ENCODE measurements around the gene NPHP4. TPM values are rescaled to one million over a fixed set of nuclear protein-coding genes. Genes with fewer than 3 reads are reported as not detected.

NPHP4 gene
- total and polyA plus RNA-seq, 10 of the 15 experiments (the other 5 are each of a cell fraction or from before 2014, with no cell fraction given), result 0.16 to 10.5 (median 3.1) TPM

DNA sequence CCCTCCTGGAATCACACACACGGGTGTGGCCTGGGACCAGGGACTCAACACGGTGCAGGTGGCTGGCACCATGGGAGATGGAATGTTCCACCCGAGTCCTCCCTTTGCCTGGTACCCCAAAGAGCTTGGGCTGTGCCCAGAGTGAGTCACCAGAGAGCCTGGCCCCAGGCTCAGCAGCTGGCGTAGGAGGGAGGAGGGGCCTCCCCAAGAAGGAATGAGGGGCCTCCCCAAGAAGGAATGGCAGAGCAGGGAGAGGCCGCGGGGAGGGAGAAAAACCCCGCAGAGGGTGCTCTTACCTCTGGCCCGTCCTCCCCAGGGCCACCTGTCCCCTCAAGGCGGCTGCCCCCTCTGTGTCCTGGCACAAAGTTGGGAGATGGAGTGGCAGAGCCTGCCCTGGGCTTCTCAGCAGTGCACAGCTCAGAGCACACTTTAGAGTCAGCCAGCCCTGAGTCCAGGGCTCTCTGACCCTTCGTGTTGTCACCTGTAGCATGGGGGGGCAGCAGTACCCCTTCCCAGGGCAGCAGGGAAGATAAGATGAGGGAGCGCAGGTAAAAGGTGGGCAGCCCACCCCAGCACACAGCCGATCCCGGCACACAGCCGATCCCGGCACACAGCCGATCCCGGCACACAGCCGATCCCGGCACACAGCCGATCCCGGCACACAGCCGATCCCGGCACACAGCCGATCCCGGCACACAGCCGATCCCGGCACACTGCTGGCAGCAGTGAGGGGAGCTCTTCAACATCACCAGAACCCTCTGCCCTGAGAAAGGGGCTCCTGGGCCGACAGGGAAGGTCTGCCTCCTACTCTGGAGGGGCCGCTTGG, 33.3 kb upstream of the NPHP4 start:
- intact Hi-C loops (cut with micrococcal nuclease; ENCODE audit: unreplicated experiment) (loop anchor here (1.0 to 5.0 kb wide), 2 partner anchors 33 to 172 kb away; partner anchors contain the start of genes NPHP4 and RPL22), in situ Hi-C loops (cut with MboI) (no loop called here)
- Histone ChIP-seq H3K4me2 (ENCODE audit: control insufficient read depth, insufficient read depth) (peak overlapping the region; percentile 96), H3K9me3 (replicated peaks; ENCODE audit: control insufficient read depth, insufficient read depth, low read length) (no peaks in the 10 kb centered on the region), H3K36me3 (ENCODE audit: control insufficient read depth in 2 of 2, insufficient read depth in 2 of 2, low read length in 1 of 2) (peaks cover 2 to 6% of the 10 kb centered on the region in 2 experiments; a peak in 3 of 4 replicates), H2AFZ (ENCODE audit: control insufficient read depth, low read depth, low read length) (peak overlapping the region; percentile 79), H3K4me1 (ENCODE audit: control insufficient read depth, insufficient read depth, low read length) (peaks cover 40% of the 10 kb centered on the region), H3K79me2 (ENCODE audit: control insufficient read depth, insufficient read depth, low read length) (peaks cover 47% of the 10 kb centered on the region), H3K9ac (ENCODE audit: control insufficient read depth, insufficient read depth, low read length) (peak overlapping the region; percentile 68), H3K27ac (ENCODE audit: control insufficient read depth, insufficient read depth) (peak overlapping the region; percentile 82), H3K27me3 (replicated peaks in 1 of 2; ENCODE audit: control insufficient read depth in 2 of 2, insufficient read depth in 2 of 2, low read length in 1 of 2) (no peaks in the 10 kb centered on the region), H3K4me3 (peak overlapping the region; percentile 89), H4K20me1 (ENCODE audit: control insufficient read depth, insufficient read depth) (no peaks in the 10 kb centered on the region)
- RAD21 ChIA-PET (ENCODE audit: unreplicated experiment), result interaction anchor here (1.1 to 3.1 kb wide), 3 partner anchors 31 to 35 kb away, joined by 3 to 13 read pairs (median 11); partner anchors contain the start of gene NPHP4
- DNase-seq (ENCODE audit: low read depth, low spot score), result no peak
- SMC1A ChIA-PET (ENCODE audit: uncharacterized antibody, unreplicated experiment), result interaction anchor here (1.0 to 1.8 kb wide), 5 partner anchors 32 to 35 kb away, joined by 4 to 8 read pairs (median 4); partner anchors contain the start of gene NPHP4
- TF ChIP-seq IKZF1 (conservative IDR thresholded peaks at IDR 0.05) (peak; percentile 10; the same call in 1 of the 2 replicates), PAX8 (IDR thresholded peaks at IDR 0.05) (no peak), SREBF1 (IDR thresholded peaks at IDR 0.05; ENCODE audit: low read length) (no peak), BHLHE40 (IDR thresholded peaks at IDR 0.05; ENCODE audit: borderline replicate concordance in 1 of 2, low read depth in 2 of 2, low read length in 1 of 2) (0 out of 4 replicates have a peak, but pooled peaks of 1 of the 2 experiments have one; percentile 9), JUND (IDR thresholded peaks at IDR 0.05; ENCODE audit: low read depth, low read length) (peak; percentile 2; the same call in 1 of the 2 replicates)
- TF ChIP-seq, protein P1, sequence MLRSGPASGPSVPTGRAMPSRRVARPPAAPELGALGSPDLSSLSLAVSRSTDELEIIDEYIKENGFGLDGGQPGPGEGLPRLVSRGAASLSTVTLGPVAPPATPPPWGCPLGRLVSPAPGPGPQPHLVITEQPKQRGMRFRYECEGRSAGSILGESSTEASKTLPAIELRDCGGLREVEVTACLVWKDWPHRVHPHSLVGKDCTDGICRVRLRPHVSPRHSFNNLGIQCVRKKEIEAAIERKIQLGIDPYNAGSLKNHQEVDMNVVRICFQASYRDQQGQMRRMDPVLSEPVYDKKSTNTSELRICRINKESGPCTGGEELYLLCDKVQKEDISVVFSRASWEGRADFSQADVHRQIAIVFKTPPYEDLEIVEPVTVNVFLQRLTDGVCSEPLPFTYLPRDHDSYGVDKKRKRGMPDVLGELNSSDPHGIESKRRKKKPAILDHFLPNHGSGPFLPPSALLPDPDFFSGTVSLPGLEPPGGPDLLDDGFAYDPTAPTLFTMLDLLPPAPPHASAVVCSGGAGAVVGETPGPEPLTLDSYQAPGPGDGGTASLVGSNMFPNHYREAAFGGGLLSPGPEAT (IDR thresholded peaks at IDR 0.05; ENCODE audit: low read depth), result 0 out of 2 replicates have a peak, but pooled peaks have one; percentile 12
- TSS peak; percentile 85 for BruUV-seq (replicated peaks)
- peak; percentile 6; the same call in 2 of the 3 replicates for ATAC-seq
- CTCF ChIA-PET, result interaction anchor here (0.7 to 2.9 kb wide), 6 partner anchors 9 to 160 kb away, joined by 3 to 15 read pairs (median 4); partner anchors contain the start of gene NPHP4
- no peak for FAIRE-seq
- 10% methylated on average over 29 of the region's 29 CpGs for WGBS (ENCODE audit: insufficient coverage, insufficient replicate concordance, low lambda C conversion rate, missing lambda C conversion rate)
- POLR2A ChIA-PET, result interaction anchor here (1.5 to 4.4 kb wide), 2 partner anchors 33 to 181 kb away, joined by 4 to 38 read pairs; partner anchors contain the start of genes NPHP4 and RNF207

All from GM12878 (cell line).